ENCODE results near the gene PCBP3.
"Not testable (repeated sequence)": the region's sequence is repeated elsewhere in the genome, so short reads cannot be mapped to it uniquely, and the experiment has no call there.

PCBP3 gene

GRCh38 chr21:45939521-45940045 lies 296.1 kb downstream of the PCBP3 start:
- no peak for DNase-seq

GRCh38 chr21:45940091-45940490 lies 296.6 kb downstream of the PCBP3 start:
- no peak for DNase-seq

- DNase-seq = no peak
Observed at GRCh38 chr21:45940621-45941337, 297.3 kb downstream of the PCBP3 start.

- DNase-seq = no peak
Observed at GRCh38 chr21:45941338-45941710, 297.8 kb downstream of the PCBP3 start.

GRCh38 chr21:45941717-45942546 lies 298.4 kb downstream of the PCBP3 start:
- DNase-seq = no peak

DNA sequence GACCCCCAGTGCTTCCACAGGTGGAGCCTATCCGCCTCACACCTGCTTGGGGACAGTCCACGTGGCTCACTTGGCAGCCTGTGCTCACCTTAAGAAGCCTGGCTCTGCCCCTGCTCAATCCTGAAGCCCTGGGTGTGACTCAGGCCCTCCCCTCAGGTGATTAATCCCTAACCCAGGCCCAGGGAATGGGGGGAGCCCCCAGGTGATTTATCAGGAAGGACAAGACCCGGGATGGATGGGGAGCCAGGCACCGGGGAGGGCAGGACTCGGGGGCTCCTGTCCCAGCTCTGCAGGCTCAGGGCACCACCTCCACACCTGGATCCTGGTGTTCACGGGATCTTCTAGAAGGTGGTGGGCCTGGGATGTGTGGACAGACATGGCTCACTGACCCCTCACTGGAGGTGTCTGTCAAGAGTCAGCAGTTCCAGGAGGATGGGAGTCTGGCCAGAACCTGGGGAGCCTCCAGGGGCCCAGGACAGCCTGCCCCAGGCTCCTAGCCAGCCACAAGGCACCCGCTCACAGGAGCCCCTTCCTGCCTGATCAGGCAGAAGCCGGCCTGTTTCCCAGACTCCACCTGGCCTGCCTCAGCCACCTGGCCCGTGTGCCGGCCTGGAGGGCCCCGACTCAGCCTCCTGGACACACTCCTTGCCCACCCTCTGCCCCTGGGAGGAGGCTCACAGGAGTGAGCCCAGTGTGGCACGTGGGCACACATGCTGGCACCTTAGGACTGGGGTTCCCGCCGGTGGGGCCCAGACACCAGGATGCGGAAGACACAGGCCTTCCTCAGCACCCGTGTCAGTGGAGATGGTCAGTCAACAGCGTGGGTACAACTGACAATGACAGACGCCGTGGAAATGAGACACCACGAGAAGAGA lies 299.5 kb downstream of the PCBP3 start:
- no peak for DNase-seq

- no peak for DNase-seq
Observed at GRCh38 chr21:45943630-45944540, 300.4 kb downstream of the PCBP3 start.

GRCh38 chr21:45944601-45945000 lies 301.1 kb downstream of the PCBP3 start:
- DNase-seq = no peak

DNA sequence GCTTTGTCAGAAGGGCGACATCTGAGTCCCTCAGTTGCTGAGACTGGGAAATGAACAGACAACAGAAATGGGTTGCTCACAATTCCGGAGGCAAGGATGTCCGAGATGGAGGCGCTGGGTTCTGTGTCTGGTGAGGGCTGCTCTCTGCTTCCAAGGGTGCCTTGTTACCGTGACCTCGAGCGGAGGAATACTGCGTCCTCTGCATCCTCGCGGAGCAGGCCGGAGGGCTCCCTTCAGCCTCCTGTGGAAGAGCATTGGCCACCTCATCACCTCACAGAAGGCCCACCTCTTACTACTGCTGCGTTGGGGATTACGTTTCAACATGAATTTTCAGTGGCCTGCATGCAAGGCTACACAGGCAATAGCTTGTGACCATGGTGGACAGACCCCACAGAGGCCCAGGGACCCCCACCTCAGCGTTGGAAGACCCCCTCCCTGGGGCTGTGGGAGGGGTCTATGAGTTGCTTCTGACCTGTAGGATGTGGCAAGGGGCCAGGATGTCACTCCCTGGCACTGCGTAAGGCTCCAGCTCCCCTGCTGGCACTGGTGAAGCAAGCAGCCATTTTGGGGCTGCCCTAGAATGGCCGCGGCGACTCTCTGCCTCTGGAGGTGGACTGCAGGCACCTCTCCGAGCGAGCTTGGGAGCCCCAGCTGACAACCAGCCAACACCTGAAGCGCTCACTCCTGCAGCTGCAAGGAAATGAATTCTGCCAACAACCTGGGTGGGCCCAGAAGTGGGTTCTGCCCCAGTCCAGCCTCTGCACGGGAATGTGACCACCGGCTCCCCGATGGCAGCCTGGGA lies 301.7 kb downstream of the PCBP3 start:
- DNase-seq = no peak

- no peak for DNase-seq
Observed at GRCh38 chr21:45945868-45946210, 302.3 kb downstream of the PCBP3 start.

- no peak for DNase-seq
Observed at GRCh38 chr21:45947296-45947695, 303.8 kb downstream of the PCBP3 start.

GRCh38 chr21:45947716-45948255 lies 304.3 kb downstream of the PCBP3 start:
- DNase-seq = no peak

GRCh38 chr21:45948576-45949141 lies 305.1 kb downstream of the PCBP3 start:
- DNase-seq = peak in 1 of 2 experiments; percentile 34

DNA sequence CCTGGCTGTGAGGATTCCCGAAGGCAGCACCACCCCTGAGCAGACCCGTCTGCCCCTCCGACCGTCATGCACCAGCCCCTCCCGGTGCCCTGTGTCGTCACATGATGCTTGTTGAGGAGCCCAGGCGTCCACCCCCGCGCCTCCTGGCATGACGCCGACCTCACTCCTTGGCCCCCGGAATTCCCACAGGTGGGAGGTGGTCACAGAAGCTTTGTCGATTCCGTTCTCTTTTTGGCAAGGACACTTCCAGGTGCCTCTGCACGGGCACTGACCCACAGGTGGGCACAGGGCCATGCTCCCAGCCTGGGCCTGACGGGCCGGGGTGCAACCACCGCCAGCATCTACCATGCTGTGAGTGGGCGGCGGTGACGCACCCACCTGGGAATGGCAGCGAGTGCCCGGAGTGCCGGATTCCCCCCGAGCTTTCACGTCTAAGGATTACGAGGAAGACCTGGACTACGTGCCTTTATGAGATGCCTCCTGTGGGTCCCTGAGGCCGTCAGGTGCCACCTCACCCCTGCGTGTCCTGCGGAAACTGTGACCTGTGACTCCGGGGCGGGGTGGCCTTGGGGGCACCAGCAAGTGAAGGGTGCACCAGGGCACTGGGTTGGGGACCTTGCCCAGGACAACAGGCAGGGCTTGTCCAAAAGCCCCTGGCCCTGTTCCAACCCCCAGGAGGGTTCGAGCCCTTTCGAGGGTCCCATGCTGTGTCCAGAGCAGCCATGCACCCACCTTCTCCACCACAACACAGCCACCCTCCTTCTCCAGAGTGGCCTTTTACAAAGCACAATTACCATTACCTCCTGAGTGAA lies 306.6 kb downstream of the PCBP3 start:
- no peak for DNase-seq

DNA sequence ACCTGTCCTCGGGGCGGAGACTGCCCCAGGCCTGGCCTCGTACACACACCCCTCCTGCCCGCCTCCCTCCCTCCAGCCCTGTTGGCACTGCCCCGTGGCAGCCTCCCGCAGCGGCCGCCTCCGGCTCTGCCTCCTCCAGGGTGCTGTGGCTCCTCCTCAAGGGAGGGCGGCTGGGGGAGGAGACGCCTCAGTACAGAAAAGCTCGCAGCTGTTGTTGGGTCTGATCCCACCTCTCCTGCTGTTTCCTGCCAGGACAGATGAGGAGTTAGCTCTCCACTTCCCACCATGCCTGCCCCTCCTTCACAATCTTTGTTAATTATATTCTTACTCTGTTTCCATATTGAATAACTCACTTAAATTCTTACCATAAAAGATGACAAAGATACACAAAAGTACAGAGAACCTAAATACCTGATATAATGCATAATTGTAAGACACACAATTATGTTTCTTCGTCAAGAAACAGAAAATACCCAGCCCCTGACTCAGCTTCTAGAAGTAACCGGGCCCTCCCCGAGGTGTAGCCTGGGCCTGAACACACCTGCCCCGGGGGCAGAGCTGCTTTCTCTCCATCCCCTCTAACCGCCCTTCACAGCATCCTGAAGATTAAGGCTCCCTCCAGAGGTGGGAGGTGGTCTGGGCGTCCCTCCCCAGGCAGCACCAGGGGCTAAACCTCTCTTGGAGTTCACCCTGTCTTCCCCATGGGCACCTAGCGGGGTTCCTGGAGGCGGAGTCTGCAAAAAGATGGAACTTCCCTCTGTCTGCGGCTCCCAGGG lies 307.4 kb downstream of the PCBP3 start:
- no peak for DNase-seq

- DNase-seq = no peak
Observed at GRCh38 chr21:45951676-45952075, 308.2 kb downstream of the PCBP3 start.

- DNase-seq = not testable (repeated sequence)
Observed at GRCh38 chr21:45952527-45952926, 309.0 kb downstream of the PCBP3 start.

DNA sequence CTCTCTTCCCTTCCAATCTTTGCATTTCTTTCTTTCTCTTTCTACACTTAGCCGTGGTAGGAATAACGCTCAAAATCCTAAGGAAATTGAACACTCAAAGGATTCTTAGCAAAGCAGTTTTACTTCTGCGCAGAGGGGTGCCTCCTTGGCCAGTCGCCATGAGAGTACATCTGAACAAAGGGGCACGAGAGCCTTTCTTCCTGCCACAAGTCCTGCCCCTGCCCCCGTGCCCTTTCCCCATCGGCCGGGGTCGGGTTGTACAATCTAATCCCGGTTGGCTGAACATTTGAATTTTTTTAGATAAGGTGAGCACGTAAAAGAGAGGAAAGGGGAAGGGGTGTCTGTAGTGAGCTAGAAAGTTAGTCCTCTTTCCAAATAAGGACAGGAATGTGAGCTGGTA lies 309.4 kb downstream of the PCBP3 start:
- DNase-seq = no peak

DNA sequence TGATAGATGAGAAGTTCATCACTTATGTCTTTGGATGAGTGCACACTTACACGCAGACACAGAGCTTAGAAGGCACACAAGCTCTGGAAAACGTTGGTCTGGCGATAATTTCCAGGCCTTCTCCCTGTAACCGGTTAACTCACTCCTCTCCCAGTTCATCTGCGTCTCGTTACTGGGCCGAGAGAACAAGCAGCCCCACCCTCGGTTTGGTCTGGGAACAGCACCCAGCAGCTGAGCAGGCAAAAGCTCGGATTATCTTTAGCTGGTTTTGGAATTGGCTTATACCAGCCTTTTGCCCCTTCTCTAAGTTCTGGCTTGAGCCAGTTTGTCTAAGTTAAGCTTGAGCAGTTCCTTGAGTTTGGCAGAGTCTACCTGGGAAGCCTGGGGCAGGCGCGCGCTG lies 310.7 kb downstream of the PCBP3 start:
- peak in 1 of 2 experiments; percentile 59 for DNase-seq

Measured in NCI-H526 (cell line).